ENCODE results near the gene PARP6.
A peak's percentile ranks its signal among the peaks of the same experiment; 100 is the strongest.

PARP6 gene

DNA sequence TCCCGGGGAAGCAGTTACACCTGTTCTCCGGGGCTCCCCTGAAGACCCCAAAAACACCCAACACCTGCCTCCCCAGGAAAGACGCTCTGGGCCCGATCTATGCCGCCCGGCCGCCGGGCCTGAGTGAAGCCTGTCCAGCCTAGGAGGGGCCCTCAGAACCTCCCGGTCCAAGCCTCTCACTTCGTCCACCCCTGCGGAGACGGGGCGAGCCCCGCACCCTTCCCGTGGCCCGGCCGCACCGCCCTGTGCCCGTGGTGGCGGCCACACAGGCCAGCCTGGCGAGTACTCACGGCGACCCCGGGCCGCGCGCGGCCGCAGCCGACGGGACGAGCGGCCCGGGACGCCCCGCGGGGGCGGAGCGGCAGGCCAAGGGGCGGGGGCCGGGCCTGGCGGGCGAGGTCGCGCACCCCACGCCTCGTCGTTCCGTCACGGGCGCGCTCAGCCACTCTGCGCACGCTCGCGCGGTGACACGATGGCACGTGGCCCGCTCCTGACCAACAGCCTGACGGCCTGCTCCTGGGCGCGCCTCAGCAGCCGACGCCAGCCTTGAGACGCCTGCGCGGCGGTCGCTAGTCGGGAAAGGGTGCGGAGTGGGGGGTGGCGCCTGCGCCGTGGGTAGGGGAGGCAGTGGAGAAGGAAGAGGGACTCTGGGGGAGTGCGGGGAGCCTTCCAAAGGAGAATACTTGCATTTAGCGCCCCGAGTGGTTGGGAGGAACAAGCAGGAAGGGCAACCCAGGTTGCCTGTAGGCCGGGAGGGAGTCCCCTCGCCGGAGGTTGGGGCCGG lies at the start of gene PARP6:
TSS of gene PARP6 (minus strand) at position 342 of the 784 bp plus-strand sequence. CDS start 5,077 bp downstream, outside the sequence.
- peak; percentile 98 for DNase-seq (ENCODE audit: low spot score)

DNA sequence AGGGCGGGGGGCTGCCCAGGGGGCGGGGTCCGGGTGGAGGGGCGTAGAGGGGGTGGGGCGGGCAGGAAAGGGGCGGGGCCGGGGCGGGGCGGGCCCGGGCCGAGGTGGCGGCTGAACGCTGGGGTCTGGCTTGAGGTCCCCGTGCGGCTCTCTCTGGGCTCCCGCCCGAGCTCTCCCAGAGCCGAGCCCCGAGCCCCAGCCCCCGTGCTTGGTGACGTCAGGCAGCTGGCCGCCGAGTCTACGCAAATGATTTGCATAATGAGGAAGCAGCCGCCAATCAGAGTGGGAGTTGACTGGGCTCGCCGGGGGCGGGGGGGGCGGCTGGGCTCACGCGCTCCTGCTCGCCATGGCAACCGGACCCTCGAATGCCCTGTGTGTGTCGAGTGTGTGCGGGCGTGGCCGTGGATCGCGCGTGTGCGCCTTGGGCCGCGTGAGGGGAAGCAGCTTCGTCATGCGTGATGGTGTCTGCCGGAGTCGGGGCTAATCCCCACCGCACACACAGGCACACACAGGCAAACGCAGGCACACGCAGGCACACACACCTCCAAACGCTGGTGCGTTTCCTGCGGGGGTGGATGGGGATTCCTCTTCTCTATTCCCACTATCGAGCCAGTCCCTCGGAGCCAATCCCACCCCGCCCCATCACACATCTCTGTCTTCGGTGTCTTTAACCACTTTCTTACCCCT lies 47.8 kb upstream of the PARP6 start, which contains the start of gene CELF6:
TSS of gene CELF6 (minus strand) at position 173 of the 687 bp plus-strand sequence. CDS start 283 bp downstream, outside the sequence.
- DNase-seq (ENCODE audit: low spot score), result peak; percentile 62

DNA sequence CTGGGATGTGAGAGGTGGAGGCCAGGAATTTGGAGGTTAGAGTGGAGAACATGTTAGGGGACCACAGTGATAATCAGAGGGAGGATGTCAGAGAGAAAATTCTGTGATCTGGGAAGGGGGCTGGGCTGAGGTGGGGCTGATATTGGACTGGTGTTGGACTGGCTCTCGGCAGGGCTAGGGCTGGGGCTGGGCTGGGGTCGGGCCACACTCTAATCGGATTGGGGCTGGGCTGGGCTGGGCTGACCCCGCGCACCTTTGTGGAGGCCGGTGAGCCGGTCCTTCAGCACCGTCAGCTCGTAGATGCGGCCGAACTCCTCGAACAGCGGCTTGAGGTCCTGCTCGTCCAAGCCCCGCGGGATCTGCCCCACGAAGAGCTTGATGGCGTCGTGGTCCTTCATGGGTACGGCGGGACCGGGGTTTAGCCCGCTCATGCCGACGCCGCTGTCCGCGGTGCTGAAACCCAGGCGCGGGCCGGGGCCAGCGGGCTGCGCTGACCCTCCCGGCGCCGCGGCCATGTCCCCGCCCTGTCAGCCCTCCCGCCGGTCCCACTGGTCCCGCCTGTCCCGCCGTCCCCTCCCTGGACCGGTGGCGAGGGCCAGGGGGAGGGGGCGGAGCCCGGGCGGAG lies 47.1 kb upstream of the PARP6 start:
- DNase-seq (ENCODE audit: low spot score), result peak; percentile 22

DNA sequence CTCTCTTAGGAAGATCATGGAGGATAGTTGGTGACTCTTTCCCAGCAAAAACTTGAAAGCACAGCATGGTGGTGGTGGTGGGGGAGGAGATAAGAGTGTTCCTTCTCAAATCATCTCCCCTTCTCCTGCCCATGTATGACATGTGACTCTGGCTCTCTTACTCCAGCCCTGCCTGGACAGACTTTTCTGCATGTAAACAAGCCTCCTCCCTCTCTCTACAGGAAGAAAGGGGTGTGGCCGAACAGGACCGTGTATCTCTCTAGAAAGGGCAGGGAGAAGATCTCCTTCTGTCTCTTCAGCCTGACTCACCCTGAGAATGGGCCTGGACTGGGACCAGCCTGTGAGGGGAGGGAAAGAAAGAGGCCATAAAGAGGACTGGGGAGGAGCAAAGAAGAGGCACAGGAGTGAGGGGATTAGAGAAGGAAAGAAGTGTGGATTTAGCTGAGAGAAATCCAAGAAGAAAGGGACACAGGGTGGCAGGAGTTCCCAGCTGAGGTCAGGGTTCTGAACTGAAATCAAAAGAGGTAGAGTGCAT lies 46.1 kb upstream of the PARP6 start:
- no peak for DNase-seq (ENCODE audit: low spot score)

- no peak for DNase-seq (ENCODE audit: low spot score)
These were observed 43.5 kb upstream of the PARP6 start for GRCh38 chr15:72315706-72316370.

DNA sequence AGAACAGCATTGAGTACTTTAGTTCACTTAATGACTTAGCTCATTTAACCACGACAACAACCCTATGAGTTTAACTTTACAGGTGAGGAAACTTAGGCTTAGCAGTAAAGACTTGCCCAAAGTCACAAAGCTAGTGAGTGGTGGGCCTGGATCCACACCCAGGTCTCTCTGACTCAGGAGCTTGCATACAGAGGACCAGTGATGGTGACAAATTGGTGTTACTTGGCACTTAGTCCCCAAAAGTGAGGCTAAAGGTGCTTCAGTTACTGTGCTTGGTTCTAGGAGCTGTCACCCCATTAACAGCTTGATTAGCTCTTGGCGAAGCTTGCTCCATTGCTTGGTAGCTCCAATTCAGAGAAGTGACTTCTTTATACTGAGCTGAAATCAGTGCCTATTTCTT lies 41.5 kb upstream of the PARP6 start:
- no peak for DNase-seq (ENCODE audit: low spot score)

DNA sequence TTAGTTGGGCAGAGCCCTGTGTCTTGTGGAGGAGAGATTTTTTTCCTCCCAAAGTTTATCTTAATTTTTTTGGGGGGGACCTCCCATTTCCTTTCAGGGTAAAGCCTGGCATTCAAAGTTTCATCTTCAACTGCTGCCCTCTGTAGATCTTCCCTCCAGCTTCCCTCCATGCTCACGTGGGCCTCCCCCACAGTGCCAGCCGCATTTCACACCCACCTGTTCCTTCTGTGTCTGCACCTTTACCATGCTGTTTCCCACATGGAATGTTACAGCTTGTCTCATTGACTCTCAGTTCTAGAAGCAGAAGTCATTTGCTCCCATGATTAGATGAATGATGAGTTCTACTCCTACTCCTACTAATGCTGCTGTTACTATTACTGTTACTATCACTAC lies 41.1 kb upstream of the PARP6 start:
- DNase-seq (ENCODE audit: low spot score), result peak; percentile 77

GRCh38 chr15:72312605-72313447 lies 40.5 kb upstream of the PARP6 start:
- peak; percentile 45 for DNase-seq (ENCODE audit: low spot score)

DNA sequence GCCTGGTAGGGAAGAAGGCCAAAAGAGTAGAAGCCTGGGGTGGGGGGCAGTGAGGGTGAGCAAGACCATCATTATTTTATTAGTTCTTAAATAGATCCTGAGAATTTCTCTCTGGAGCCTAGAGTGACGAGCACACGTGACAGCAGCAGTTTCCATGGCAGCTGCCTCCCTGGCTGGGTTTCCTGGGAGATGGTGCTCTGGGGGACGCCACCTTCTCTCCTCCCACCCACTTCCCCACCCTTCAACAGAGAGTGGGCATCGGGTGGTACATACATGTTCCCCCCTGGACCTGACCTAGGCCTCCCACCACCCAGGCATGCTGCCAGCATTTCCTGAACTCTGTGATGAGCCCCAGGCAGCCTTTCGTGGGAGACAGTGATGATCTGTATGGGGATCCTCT lies 34.7 kb upstream of the PARP6 start:
- peak; percentile 57 for DNase-seq (ENCODE audit: low spot score)

- DNase-seq (ENCODE audit: low spot score), result peak; percentile 80
These were observed 33.9 kb upstream of the PARP6 start for GRCh38 chr15:72306211-72306785.

DNA sequence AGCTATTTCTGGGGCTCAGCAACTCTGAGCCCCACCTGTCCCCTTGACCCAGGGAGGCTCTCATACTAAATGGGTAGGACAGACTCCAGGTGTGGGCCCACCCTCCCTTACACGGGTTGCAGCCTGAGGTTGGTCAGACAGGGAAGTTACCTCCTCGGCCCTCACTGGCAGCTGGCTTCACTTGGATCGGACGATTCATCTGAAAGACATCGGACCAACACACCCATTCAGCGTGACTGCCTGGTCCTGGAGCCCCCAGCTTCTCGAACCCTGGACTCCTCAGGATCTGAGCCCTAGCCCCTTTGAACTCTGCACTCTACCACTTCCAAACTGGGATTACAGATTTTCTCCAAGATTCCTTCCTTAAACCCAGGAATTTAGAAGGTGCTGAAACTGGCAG lies 32.2 kb upstream of the PARP6 start:
- no peak for DNase-seq (ENCODE audit: low spot score)

DNA sequence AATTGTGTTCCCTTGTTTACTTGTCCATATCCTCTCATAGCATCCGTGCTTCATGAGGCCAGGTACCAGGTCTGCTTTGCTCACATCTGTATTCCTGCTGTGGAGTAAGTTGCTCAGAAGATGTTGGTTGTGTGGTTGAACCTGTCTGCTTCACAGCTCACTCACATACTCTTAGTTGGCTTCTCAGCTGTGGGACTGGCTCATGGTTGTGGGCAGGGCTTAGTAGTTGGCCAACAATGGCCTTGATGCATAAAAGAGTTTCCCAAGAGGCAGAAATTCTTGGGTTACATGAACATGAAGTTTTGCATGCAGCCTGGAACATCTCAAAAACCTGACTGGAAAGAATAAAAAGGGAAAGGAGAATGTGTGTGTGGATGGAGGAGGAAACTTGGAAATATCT lies 30.6 kb upstream of the PARP6 start:
- no peak for DNase-seq (ENCODE audit: low spot score)

- DNase-seq (ENCODE audit: low spot score), result no peak
These were observed 17.4 kb upstream of the PARP6 start for GRCh38 chr15:72289597-72290325.

DNA sequence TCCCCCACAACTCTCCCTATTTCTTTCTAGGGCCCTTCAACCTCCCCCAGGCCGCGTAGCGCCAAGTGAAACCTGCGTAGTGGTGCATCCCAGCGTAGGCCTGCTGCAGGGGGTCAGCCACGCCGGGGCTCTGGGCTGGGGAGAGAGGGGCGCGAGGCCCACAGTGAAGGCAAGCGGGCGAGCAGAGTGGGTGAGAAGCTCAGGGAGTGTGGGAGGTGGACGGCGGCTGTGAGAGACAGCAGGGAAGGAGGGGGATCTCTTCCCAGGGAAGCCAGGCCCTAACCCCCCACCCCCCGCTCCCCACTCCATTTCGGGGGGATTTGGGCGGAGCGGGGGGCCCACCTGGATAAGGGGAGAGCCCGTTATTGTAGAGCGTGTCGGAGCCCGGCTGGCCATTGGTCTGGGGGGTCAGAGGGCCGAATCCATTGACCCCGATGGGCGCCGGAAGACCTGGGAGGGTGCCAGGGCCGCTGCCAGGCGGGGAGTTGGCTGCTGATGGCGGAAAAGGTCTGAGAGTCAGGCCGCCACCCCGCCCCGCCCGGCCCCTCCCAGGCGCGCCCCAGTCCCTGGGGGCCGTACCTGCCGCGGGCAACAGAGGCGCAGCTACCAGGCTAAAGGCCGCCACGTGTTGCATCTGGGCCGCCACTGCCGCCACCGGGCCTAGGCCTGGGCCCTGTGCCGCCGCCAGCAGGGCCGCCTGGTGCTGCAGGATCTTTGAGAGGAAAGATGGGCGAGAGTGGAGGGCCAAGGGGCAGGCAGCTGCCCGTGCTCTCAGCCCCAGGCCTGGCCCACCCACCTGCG lies 16.6 kb upstream of the PARP6 start:
- DNase-seq (ENCODE audit: low spot score), result no peak

DNA sequence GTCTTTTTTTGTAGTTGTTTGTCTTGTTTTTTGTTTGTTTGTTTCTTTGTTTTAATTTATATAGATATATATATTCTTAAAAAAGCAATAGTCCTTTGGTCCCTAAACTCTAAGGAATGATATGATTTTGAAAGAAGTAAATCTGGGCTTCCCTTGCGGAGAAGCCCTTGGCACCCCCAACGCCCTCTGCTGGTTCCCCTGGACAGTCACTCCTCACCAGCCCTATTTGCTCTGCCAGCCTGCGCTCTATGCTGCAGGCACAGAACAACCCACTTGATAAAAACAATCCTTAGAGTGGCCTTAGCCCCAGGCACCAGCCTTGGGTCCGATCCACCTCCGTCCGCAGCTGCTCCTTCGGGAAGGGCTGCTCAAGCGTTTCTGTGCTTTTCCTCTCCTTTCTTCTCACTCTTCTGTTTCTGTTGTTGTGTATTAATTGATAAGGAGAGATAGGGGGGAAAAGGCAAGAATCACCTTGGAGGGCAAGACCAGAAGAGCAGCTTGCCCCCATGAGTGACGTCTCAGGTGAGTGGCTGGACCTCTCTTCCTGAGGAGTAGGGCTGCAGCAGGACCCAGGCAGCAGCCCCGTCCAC lies 13.7 kb upstream of the PARP6 start:
- DNase-seq (ENCODE audit: low spot score), result no peak

- DNase-seq (ENCODE audit: low spot score), result no peak
These were observed 13.0 kb upstream of the PARP6 start for GRCh38 chr15:72285402-72285801.

DNA sequence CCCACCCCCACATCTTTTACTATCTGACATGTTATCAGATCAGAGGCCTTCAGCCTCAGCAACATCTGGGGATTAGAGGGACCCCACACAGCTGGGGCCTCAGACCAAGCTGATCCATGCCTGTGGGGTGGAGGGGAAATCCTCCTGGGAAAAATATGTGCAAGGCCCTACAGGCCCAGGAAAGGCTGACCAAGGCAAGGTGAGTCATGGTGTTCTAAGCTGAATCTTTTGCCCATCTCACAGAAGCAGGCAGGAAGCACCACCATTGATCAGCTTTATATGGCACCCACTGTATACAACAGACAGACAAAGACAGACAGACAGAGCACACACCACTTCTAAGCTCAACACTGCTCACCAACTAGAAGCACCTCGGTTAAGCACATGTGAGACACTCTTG lies 12.4 kb upstream of the PARP6 start:
- DNase-seq (ENCODE audit: low spot score), result no peak

GRCh38 chr15:72281713-72282112 lies 9.4 kb upstream of the PARP6 start:
- DNase-seq (ENCODE audit: low spot score), result no peak

DNA sequence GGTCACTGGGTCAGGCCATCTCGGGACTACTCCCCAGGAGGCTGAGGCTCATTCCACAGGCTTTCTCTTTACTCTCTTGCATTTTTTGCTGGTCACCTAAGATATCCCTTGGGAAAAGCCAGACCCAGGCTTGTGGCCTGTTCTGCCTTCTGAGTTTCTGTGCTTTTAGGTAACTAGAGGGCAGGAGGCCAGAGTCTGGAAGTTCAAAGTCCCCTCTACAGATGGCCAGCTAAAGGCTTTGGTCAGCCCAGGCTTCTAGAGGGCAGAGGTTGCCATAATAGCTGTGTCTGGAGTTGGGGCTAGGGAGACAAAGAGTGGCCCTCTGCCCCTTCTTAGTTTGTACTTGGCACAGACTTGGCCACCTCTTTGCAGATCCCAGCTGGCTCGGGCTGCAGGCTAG lies 8.4 kb upstream of the PARP6 start:
- DNase-seq (ENCODE audit: low spot score), result no peak
